ENCODE data around the gene DNAJB13. TPM values are rescaled to one million over a fixed set of nuclear protein-coding genes. Genes with fewer than 3 reads are reported as not detected.

Gene DNAJB13
- total and polyA plus RNA-seq, 10 of the 15 experiments (the other 5 are each of a cell fraction or from before 2014, with no cell fraction given) = 0.07 to 0.76 (median 0.15) TPM; not detected in 7

DNA sequence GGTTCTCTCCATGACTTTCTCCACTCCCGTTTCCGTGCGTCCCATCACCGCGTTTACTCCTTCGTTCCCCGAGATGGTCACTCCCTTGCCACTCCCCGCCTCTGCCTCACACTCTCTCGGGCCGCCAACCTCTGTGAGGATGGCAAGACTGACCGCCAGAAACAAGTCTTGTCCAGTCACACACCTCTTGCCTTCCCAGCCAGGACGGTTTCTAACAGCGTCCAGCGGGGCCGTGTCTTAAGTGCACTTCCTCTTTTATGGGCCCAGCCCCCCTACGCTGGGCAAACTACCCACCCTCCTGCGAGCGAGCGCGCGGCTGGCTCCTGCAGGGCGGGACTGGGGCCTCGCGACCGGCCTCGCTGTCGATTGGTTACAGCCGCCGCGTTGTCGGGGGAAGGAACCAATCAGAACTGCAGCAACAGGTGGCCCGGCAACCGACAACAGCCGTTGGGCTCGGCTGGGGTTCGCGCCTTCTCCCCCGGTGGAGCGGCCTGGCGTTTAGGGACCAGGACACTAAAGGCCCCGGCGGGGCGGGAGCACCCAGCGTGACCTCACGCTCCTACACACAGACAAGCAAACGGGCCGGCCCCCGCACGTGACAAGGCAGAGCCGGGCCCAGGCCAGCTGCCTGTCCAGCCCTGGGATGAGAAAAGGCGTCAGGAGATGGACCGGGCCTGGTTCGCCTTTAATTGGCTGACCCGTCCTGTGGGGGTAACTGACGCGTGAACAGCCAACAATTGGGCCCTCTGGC, 32.3 kb downstream of the DNAJB13 start (continued):
- TF ChIP-seq, protein P1, sequence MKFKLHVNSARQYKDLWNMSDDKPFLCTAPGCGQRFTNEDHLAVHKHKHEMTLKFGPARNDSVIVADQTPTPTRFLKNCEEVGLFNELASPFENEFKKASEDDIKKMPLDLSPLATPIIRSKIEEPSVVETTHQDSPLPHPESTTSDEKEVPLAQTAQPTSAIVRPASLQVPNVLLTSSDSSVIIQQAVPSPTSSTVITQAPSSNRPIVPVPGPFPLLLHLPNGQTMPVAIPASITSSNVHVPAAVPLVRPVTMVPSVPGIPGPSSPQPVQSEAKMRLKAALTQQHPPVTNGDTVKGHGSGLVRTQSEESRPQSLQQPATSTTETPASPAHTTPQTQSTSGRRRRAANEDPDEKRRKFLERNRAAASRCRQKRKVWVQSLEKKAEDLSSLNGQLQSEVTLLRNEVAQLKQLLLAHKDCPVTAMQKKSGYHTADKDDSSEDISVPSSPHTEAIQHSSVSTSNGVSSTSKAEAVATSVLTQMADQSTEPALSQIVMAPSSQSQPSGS (IDR thresholded peaks at IDR 0.05; ENCODE audit: low read length) = no peak
- TF ChIP-seq NFIC (IDR thresholded peaks at IDR 0.05; ENCODE audit: low read depth, low read length) = no peak
- TF ChIP-seq, protein P2, sequence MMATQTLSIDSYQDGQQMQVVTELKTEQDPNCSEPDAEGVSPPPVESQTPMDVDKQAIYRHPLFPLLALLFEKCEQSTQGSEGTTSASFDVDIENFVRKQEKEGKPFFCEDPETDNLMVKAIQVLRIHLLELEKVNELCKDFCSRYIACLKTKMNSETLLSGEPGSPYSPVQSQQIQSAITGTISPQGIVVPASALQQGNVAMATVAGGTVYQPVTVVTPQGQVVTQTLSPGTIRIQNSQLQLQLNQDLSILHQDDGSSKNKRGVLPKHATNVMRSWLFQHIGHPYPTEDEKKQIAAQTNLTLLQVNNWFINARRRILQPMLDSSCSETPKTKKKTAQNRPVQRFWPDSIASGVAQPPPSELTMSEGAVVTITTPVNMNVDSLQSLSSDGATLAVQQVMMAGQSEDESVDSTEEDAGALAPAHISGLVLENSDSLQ (IDR thresholded peaks at IDR 0.05) = peak; percentile 68; the same call in 1 of the 2 replicates
- no peak for TF ChIP-seq MTA3 (IDR thresholded peaks at IDR 0.05; ENCODE audit: borderline replicate concordance, low read length)
- TF ChIP-seq TARDBP (IDR thresholded peaks at IDR 0.05; ENCODE audit: borderline replicate concordance) = 0 out of 2 replicates have a peak, but pooled peaks have one; percentile 2
- peak; percentile 82; the same call in 1 of the 2 replicates for TF ChIP-seq SMAD5 (IDR thresholded peaks at IDR 0.05; ENCODE audit: low read depth)
- TF ChIP-seq ZSCAN29 (IDR thresholded peaks at IDR 0.05) = no peak
- peak; percentile 98 for TF ChIP-seq SMARCA5 (IDR thresholded peaks at IDR 0.05)
- no peak for TF ChIP-seq ZNF274 (IDR thresholded peaks at IDR 0.05; ENCODE audit: insufficient read depth, insufficient read length)
- TF ChIP-seq NR2C1 (IDR thresholded peaks at IDR 0.05) = no peak
- TF ChIP-seq NR2C2 (IDR thresholded peaks at IDR 0.05; ENCODE audit: borderline replicate concordance, control insufficient read depth, insufficient read length, low read depth) = no peak
- TF ChIP-seq CEBPB (IDR thresholded peaks at IDR 0.05; ENCODE audit: borderline replicate concordance in 1 of 2, low read depth in 2 of 2, low read length in 2 of 2) = no peak
- TF ChIP-seq, protein P3, sequence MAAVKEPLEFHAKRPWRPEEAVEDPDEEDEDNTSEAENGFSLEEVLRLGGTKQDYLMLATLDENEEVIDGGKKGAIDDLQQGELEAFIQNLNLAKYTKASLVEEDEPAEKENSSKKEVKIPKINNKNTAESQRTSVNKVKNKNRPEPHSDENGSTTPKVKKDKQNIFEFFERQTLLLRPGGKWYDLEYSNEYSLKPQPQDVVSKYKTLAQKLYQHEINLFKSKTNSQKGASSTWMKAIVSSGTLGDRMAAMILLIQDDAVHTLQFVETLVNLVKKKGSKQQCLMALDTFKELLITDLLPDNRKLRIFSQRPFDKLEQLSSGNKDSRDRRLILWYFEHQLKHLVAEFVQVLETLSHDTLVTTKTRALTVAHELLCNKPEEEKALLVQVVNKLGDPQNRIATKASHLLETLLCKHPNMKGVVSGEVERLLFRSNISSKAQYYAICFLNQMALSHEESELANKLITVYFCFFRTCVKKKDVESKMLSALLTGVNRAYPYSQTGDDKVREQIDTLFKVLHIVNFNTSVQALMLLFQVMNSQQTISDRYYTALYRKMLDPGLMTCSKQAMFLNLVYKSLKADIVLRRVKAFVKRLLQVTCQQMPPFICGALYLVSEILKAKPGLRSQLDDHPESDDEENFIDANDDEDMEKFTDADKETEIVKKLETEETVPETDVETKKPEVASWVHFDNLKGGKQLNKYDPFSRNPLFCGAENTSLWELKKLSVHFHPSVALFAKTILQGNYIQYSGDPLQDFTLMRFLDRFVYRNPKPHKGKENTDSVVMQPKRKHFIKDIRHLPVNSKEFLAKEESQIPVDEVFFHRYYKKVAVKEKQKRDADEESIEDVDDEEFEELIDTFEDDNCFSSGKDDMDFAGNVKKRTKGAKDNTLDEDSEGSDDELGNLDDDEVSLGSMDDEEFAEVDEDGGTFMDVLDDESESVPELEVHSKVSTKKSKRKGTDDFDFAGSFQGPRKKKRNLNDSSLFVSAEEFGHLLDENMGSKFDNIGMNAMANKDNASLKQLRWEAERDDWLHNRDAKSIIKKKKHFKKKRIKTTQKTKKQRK (IDR thresholded peaks at IDR 0.05; ENCODE audit: low read depth, low read length) = no peak
- no peak for TF ChIP-seq SMC3 (IDR thresholded peaks at IDR 0.05; ENCODE audit: borderline replicate concordance, low read length)
- TF ChIP-seq, protein P4, sequence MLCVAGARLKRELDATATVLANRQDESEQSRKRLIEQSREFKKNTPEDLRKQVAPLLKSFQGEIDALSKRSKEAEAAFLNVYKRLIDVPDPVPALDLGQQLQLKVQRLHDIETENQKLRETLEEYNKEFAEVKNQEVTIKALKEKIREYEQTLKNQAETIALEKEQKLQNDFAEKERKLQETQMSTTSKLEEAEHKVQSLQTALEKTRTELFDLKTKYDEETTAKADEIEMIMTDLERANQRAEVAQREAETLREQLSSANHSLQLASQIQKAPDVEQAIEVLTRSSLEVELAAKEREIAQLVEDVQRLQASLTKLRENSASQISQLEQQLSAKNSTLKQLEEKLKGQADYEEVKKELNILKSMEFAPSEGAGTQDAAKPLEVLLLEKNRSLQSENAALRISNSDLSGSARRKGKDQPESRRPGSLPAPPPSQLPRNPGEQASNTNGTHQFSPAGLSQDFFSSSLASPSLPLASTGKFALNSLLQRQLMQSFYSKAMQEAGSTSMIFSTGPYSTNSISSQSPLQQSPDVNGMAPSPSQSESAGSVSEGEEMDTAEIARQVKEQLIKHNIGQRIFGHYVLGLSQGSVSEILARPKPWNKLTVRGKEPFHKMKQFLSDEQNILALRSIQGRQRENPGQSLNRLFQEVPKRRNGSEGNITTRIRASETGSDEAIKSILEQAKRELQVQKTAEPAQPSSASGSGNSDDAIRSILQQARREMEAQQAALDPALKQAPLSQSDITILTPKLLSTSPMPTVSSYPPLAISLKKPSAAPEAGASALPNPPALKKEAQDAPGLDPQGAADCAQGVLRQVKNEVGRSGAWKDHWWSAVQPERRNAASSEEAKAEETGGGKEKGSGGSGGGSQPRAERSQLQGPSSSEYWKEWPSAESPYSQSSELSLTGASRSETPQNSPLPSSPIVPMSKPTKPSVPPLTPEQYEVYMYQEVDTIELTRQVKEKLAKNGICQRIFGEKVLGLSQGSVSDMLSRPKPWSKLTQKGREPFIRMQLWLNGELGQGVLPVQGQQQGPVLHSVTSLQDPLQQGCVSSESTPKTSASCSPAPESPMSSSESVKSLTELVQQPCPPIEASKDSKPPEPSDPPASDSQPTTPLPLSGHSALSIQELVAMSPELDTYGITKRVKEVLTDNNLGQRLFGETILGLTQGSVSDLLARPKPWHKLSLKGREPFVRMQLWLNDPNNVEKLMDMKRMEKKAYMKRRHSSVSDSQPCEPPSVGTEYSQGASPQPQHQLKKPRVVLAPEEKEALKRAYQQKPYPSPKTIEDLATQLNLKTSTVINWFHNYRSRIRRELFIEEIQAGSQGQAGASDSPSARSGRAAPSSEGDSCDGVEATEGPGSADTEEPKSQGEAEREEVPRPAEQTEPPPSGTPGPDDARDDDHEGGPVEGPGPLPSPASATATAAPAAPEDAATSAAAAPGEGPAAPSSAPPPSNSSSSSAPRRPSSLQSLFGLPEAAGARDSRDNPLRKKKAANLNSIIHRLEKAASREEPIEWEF (IDR thresholded peaks at IDR 0.05; ENCODE audit: insufficient replicate concordance, low read depth, low read length) = no peak
- TF ChIP-seq, protein P5, sequence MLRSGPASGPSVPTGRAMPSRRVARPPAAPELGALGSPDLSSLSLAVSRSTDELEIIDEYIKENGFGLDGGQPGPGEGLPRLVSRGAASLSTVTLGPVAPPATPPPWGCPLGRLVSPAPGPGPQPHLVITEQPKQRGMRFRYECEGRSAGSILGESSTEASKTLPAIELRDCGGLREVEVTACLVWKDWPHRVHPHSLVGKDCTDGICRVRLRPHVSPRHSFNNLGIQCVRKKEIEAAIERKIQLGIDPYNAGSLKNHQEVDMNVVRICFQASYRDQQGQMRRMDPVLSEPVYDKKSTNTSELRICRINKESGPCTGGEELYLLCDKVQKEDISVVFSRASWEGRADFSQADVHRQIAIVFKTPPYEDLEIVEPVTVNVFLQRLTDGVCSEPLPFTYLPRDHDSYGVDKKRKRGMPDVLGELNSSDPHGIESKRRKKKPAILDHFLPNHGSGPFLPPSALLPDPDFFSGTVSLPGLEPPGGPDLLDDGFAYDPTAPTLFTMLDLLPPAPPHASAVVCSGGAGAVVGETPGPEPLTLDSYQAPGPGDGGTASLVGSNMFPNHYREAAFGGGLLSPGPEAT (IDR thresholded peaks at IDR 0.05; ENCODE audit: low read depth) = peak; percentile 79
- TF ChIP-seq ZNF622 (IDR thresholded peaks at IDR 0.05) = no peak

Measured in GM12878 (cell line).